GM12878 (cell line): Measurements from ENCODE around the gene ADGRE1. TPM values are rescaled to one million over a fixed set of nuclear protein-coding genes. Genes with fewer than 3 reads are reported as not detected.

Experiments
- ATAC-seq: fragments of 200-7000 bp; cut with Tn5 transposase; 3 replicates; pipeline ENCODE4 v1.9.1; 2020; ENCODE audit warnings: mild to moderate bottlenecking, moderate library complexity
- BruUV-seq: library from RNA; stranded (reverse); fragments of 400-500 nt; replicated peaks from 2 replicates; lab custom pipeline; 2021; lab: Mats Ljungman, UMichigan
- CTCF ChIA-PET: fragments of 300-600 bp; sonication (Branson Sonifier 250); formaldehyde crosslinking; extraction: SDS; loops from one replicate; lab custom pipeline; 2021; ENCODE audit warnings: inconsistent platforms; lab: Yijun Ruan, JAX
- POLR2A ChIA-PET: fragments of 350-600 bp; formaldehyde crosslinking; extraction: SDS; loops from one replicate; lab custom pipeline; 2021; ENCODE audit warnings: inconsistent platforms; lab: Charles Lee
- RAD21 ChIA-PET: fragments of 300-600 bp; sonication (Branson Sonifier 250); formaldehyde crosslinking; loops from one replicate; lab custom pipeline; 2023; ENCODE audit warnings: antibody characterized with exemption; ENCODE audit not compliant: unreplicated experiment; lab: Charles Lee
- SMC1A ChIA-PET: fragments of 300-600 bp; sonication (Branson Sonifier 250); formaldehyde crosslinking; loops from one replicate; lab custom pipeline; 2023; ENCODE audit not compliant: unreplicated experiment, uncharacterized antibody; lab: Charles Lee
- DNase-seq: peaks from one replicate; pipeline ENCODE4 v3.0.0-alpha.2; 2011; ENCODE audit warnings: low read depth, low spot score
- FAIRE-seq: peaks from 3 replicates; lab custom pipeline; 2011; peaks lifted over from hg19 to GRCh38; lab: Jason Lieb, UNC
- H2AFZ ChIP-seq: 2 replicates; pipeline ENCODE4 v1.6.0; 2011; ENCODE audit warnings: low read depth, low read length, control low read depth; ENCODE audit not compliant: control insufficient read depth
- H3K27ac ChIP-seq: 2 replicates; pipeline ENCODE4 v1.5.1; 2011; ENCODE audit warnings: control low read depth; ENCODE audit not compliant: control insufficient read depth, insufficient read depth
- H3K27me3 ChIP-seq, 2 experiments: replicated peaks in 1 of 2; 2 replicates each; pipeline versions ENCODE4 v1.6.0 to v1.6.1; 2011; ENCODE audit warnings: low read length in 1 of 2; ENCODE audit not compliant: control insufficient read depth in 2 of 2, insufficient read depth in 2 of 2
- H3K36me3 ChIP-seq, 2 experiments: 2 replicates each; pipeline ENCODE4 v1.5.1; 2011; ENCODE audit warnings: low read length in 1 of 2; ENCODE audit not compliant: control insufficient read depth in 2 of 2, insufficient read depth in 2 of 2
- H3K4me1 ChIP-seq: 2 replicates; pipeline ENCODE4 v1.6.1; 2011; ENCODE audit warnings: mild to moderate bottlenecking, low read length, moderate library complexity, mixed read lengths; ENCODE audit not compliant: control insufficient read depth, insufficient read depth
- H3K4me2 ChIP-seq: 2 replicates; pipeline ENCODE4 v1.6.0; 2011; ENCODE audit warnings: control low read depth; ENCODE audit not compliant: control insufficient read depth, insufficient read depth
- H3K4me3 ChIP-seq: fragments of 200-600 bp; sonication (generic); 2 replicates; pipeline ENCODE4 v1.5.1; 2016
- H3K79me2 ChIP-seq: 2 replicates; pipeline ENCODE4 v1.6.0; 2011; ENCODE audit warnings: low read length; ENCODE audit not compliant: control insufficient read depth, insufficient read depth
- H3K9ac ChIP-seq: 2 replicates; pipeline ENCODE4 v1.8.0; 2011; ENCODE audit warnings: low read length, control low read depth, mixed read lengths; ENCODE audit not compliant: control insufficient read depth, insufficient read depth
- H3K9me3 ChIP-seq: replicated peaks from 3 replicates; pipeline ENCODE4 v1.5.1; 2011; ENCODE audit warnings: mild to moderate bottlenecking, low read length; ENCODE audit not compliant: control insufficient read depth, insufficient read depth
- H4K20me1 ChIP-seq: 2 replicates; pipeline ENCODE4 v1.6.0; 2011; ENCODE audit not compliant: control insufficient read depth, insufficient read depth
- CBX3 ChIP-seq: fragments of 200-600 bp; sonication (generic); IDR thresholded peaks from 2 replicates; pipeline ENCODE4 v1.6.1; 2016; ENCODE audit warnings: low read depth, borderline replicate concordance
- CTCF ChIP-seq, 3 experiments: IDR thresholded peaks in 2 of 3; conservative IDR thresholded peaks in 1 of 3; 2 replicates each; pipeline ENCODE4 v1.5.1; 2011; ENCODE audit warnings: low read depth in 3 of 3, low read length in 3 of 3, mild to moderate bottlenecking in 3 of 3, control low read depth in 2 of 3, moderate library complexity in 2 of 3, inconsistent platforms in 1 of 3, mixed read lengths in 1 of 3; ENCODE audit not compliant: control insufficient read depth in 2 of 3, insufficient read depth in 1 of 3; ENCODE audit errors: extremely low read depth in 1 of 3
- E4F1 ChIP-seq: fragments of 450-650 bp; IDR thresholded peaks from 2 replicates; pipeline ENCODE4 v1.6.1; 2018; ENCODE audit warnings: borderline replicate concordance, mild to moderate bottlenecking; ENCODE audit not compliant: partially characterized antibody
- MAX ChIP-seq: IDR thresholded peaks from 2 replicates; pipeline ENCODE4 v1.6.1; 2012; ENCODE audit warnings: low read depth, low read length, improper control_type of control experiment
- RUNX3 ChIP-seq: IDR thresholded peaks from 2 replicates; pipeline ENCODE4 v1.6.1; 2012; ENCODE audit warnings: low read length, inconsistent platforms
- SIX5 ChIP-seq: IDR thresholded peaks from 2 replicates; pipeline ENCODE4 v1.6.1; 2011; ENCODE audit warnings: mild to moderate bottlenecking, low read depth, low read length, moderate library complexity; ENCODE audit not compliant: severe bottlenecking
- SMAD1 ChIP-seq: fragments of 450-650 bp; IDR thresholded peaks from 2 replicates; pipeline ENCODE4 v1.6.1; 2018; ENCODE audit warnings: mild to moderate bottlenecking, low read depth; ENCODE audit not compliant: partially characterized antibody
- WGBS: methylation state at CpG from one replicate; pipeline ENCODE4 v1.1.6; 2016; ENCODE audit warnings: low lambda C conversion rate; ENCODE audit not compliant: insufficient replicate concordance, insufficient coverage; ENCODE audit errors: missing lambda C conversion rate; 5-methylcytosine and 5-hydroxymethylcytosine counted together
- in situ Hi-C: fragments of 300-500 bp; cut with MboI; formaldehyde crosslinking; loops from 9 replicates; pipeline ENCODE4 v1.14.3; 2018; ENCODE audit warnings: mixed read lengths
- intact Hi-C: fragments of 100-400 bp; cut with micrococcal nuclease; formaldehyde crosslinking; loops from one replicate; pipeline ENCODE4 v1.14.2; 2022; ENCODE audit not compliant: unreplicated experiment
- polyA plus RNA-seq, 11 experiments: library from polyadenylated mRNA; depleted of rRNA in 4 of 11; unstranded in 6 of 11; stranded (reverse) in 5 of 11; fragments of >200 nt; fragmentation: Nextera tagmentation in 4 of 11; fragmentation: Illumina TruSeq in 1 of 11; extraction: Ambion mirVana in 4 of 11; extraction: Trizol in 1 of 11; gene quantifications; 1 replicate in 1 of 11; 2 replicates in 10 of 11; pipeline versions ENCODE4 v1.2.1 to v1.2.3, GENCODE V29; 2011 to 2016; ENCODE audit warnings: inconsistent platforms in 2 of 11, missing spikeins in 2 of 11, low read depth in 1 of 11
- total RNA-seq, 4 experiments: library from RNA; depleted of rRNA in 3 of 4; stranded (reverse); fragments of >200 nt in 3 of 4; fragmentation: Illumina TruSeq in 1 of 4; extraction: Trizol in 1 of 4; gene quantifications; 2 replicates each; pipeline versions ENCODE4 v1.2.1 to v1.2.3, GENCODE V29; 2013 to 2021
- TF ChIP-seq, protein P1 (sequence below): IDR thresholded peaks from 2 replicates; pipeline ENCODE4 v1.6.1; 2012; ENCODE audit warnings: improper control_type of control experiment, low read depth, low read length; ENCODE audit not compliant: insufficient replicate concordance
- TF ChIP-seq, protein P2 (sequence below): IDR thresholded peaks from 2 replicates; pipeline ENCODE4 v1.6.1; 2012; ENCODE audit warnings: low read depth, low read length, improper control_type of control experiment

The ADGRE1 gene
- total and polyA plus RNA-seq, 10 of the 15 experiments (the other 5 are each of a cell fraction or from before 2014, with no cell fraction given), result 7.9 to 35.7 (median 9.9) TPM

DNA sequence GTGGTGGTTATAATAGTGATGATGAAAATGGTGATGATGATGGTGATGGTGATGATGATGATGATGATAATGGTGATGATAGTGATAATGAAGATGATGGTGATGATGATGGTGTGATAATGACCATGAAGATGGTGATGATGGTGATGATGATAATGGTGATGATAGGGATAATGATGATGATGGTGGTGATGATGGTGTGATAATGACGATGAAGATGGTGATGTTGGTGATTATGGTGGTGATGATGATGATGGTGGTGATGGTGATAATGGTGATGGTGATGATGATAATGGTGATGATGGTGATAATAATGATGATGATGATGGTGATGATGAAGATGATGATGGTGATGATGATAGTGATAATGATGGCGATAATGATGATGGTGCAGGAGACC, 1.6 kb downstream of the ADGRE1 start:
- in situ Hi-C loops, result no loop called here
- Histone ChIP-seq H3K9me3 (no peaks in the 10 kb centered on the region; the same call in 1 of the 3 replicates), H3K36me3 (no peaks in the 10 kb centered on the region), H3K27ac (no peak overlapping the region), H3K4me3 (no peak overlapping the region), H4K20me1 (no peaks in the 10 kb centered on the region), H3K4me1 (peaks cover 20% of the 10 kb centered on the region), H3K9ac (no peak overlapping the region)
- SMC1A ChIA-PET, result interaction anchor here (1.1 kb wide), 1 partner anchor 12 kb away, joined by 5 read pairs; no protein-coding TSS in a partner anchor
- BruUV-seq, result no TSS peak
- DNase-seq (no peak), FAIRE-seq (no peak)
- CTCF ChIA-PET, result no interaction called here
- WGBS, result 94% methylated on average over 2 of the region's 2 CpGs
- POLR2A ChIA-PET, result no interaction called here
- TF ChIP-seq E4F1 (no peak), CBX3 (no peak), SMAD1 (no peak), MAX (no peak), RUNX3 (no peak), CTCF (IDR thresholded peaks at IDR 0.05 in 2 of 3, conservative IDR thresholded peaks at IDR 0.05 in 1 of 3; ENCODE audit: control insufficient read depth in 2 of 3, extremely low read depth in 1 of 3, insufficient read depth in 1 of 3, low read depth in 3 of 3, low read length in 3 of 3) (no peak), SIX5 (no peak)
- TF ChIP-seq, protein P1, sequence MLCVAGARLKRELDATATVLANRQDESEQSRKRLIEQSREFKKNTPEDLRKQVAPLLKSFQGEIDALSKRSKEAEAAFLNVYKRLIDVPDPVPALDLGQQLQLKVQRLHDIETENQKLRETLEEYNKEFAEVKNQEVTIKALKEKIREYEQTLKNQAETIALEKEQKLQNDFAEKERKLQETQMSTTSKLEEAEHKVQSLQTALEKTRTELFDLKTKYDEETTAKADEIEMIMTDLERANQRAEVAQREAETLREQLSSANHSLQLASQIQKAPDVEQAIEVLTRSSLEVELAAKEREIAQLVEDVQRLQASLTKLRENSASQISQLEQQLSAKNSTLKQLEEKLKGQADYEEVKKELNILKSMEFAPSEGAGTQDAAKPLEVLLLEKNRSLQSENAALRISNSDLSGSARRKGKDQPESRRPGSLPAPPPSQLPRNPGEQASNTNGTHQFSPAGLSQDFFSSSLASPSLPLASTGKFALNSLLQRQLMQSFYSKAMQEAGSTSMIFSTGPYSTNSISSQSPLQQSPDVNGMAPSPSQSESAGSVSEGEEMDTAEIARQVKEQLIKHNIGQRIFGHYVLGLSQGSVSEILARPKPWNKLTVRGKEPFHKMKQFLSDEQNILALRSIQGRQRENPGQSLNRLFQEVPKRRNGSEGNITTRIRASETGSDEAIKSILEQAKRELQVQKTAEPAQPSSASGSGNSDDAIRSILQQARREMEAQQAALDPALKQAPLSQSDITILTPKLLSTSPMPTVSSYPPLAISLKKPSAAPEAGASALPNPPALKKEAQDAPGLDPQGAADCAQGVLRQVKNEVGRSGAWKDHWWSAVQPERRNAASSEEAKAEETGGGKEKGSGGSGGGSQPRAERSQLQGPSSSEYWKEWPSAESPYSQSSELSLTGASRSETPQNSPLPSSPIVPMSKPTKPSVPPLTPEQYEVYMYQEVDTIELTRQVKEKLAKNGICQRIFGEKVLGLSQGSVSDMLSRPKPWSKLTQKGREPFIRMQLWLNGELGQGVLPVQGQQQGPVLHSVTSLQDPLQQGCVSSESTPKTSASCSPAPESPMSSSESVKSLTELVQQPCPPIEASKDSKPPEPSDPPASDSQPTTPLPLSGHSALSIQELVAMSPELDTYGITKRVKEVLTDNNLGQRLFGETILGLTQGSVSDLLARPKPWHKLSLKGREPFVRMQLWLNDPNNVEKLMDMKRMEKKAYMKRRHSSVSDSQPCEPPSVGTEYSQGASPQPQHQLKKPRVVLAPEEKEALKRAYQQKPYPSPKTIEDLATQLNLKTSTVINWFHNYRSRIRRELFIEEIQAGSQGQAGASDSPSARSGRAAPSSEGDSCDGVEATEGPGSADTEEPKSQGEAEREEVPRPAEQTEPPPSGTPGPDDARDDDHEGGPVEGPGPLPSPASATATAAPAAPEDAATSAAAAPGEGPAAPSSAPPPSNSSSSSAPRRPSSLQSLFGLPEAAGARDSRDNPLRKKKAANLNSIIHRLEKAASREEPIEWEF, result no peak
- TF ChIP-seq, protein P2, sequence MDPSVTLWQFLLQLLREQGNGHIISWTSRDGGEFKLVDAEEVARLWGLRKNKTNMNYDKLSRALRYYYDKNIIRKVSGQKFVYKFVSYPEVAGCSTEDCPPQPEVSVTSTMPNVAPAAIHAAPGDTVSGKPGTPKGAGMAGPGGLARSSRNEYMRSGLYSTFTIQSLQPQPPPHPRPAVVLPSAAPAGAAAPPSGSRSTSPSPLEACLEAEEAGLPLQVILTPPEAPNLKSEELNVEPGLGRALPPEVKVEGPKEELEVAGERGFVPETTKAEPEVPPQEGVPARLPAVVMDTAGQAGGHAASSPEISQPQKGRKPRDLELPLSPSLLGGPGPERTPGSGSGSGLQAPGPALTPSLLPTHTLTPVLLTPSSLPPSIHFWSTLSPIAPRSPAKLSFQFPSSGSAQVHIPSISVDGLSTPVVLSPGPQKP, result no peak
- TF ChIP-seq, all 136 proteins: peak for 0
- Histone ChIP-seq H3K79me2 (no peaks in the 10 kb centered on the region), H2AFZ (no peak overlapping the region), H3K27me3 (no peaks in the 10 kb centered on the region), H3K4me2 (no peak overlapping the region)
- ATAC-seq, result no peak
- RAD21 ChIA-PET, result no interaction called here
- intact Hi-C loops, result no loop called here
